K562 (cell line): ENCODE results near the gene TMEM273. TPM values are rescaled to one million over a fixed set of nuclear protein-coding genes. Genes with fewer than 3 reads are reported as not detected.

ENCODE experiments used
- E2F4 ChIP-seq: sonication (generic); formaldehyde crosslinking; IDR thresholded peaks from 2 replicates; pipeline ENCODE4 v1.8.0; 2022; ENCODE audit warnings: mild to moderate bottlenecking, low read depth, missing genetic modification reagents
- JUND ChIP-seq, 2 experiments: IDR thresholded peaks; 2 replicates in 1 of 2; 3 replicates in 1 of 2; pipeline ENCODE4 v1.6.1; 2011; ENCODE audit warnings: borderline replicate concordance in 2 of 2, low read depth in 2 of 2, low read length in 2 of 2, improper control_type of control experiment in 1 of 2, missing biosample characterization in 1 of 2, missing genetic modification characterization in 1 of 2, missing genetic modification reagents in 1 of 2
- NFIC ChIP-seq: fragments of 450-650 bp; IDR thresholded peaks from 2 replicates; pipeline ENCODE4 v1.6.1; 2017; ENCODE audit warnings: mild to moderate bottlenecking, inconsistent platforms
- RREB1 ChIP-seq: fragments of 250-450 bp; sonication (Bioruptor Pico); IDR thresholded peaks from 2 replicates; pipeline ENCODE4 v1.4.0; 2020
- USF1 ChIP-seq: sonication (generic); formaldehyde crosslinking; IDR thresholded peaks from 2 replicates; pipeline ENCODE4 v1.9.0; 2022; ENCODE audit warnings: mild to moderate bottlenecking, missing genetic modification reagents
- ZNF175 ChIP-seq: fragments of 200-800 bp; sonication (Bioruptor generic); IDR thresholded peaks from 2 replicates; pipeline ENCODE4 v1.6.1; 2016; ENCODE audit warnings: low read depth, mild to moderate bottlenecking, missing genetic modification characterization, missing compliant biosample characterization
- ZNF311 ChIP-seq: fragments of 250-450 bp; sonication (Bioruptor Pico); IDR thresholded peaks from 2 replicates; pipeline ENCODE4 v1.4.0; 2020; ENCODE audit warnings: mild to moderate bottlenecking, moderate library complexity
- polyA plus RNA-seq, 8 experiments: library from polyadenylated mRNA; depleted of rRNA in 4 of 8; stranded (reverse) in 5 of 8; unstranded in 3 of 8; fragments of >200 nt; fragmentation: Nextera tagmentation in 2 of 8; fragmentation: Illumina TruSeq in 1 of 8; extraction: Ambion mirVana in 2 of 8; extraction: Trizol in 1 of 8; gene quantifications; 2 replicates each; pipeline versions ENCODE4 v1.2.1 to v1.2.3, GENCODE V29; 2011 to 2014; ENCODE audit warnings: inconsistent platforms in 1 of 8, missing spikeins in 1 of 8
- total RNA-seq, 7 experiments: library from RNA; depleted of rRNA in 6 of 7; stranded (reverse); fragments of >200 nt in 6 of 7; fragmentation: Illumina TruSeq in 2 of 7; extraction: Trizol in 2 of 7; gene quantifications; 2 replicates each; pipeline versions ENCODE4 v1.2.1 to v1.2.3, GENCODE V29; 2011 to 2021; ENCODE audit warnings: low replicate concordance in 1 of 7

TMEM273 gene
- total and polyA plus RNA-seq, 9 of the 15 experiments (the other 6 are each of a cell fraction or from before 2014, with no cell fraction given) = 39.2 to 131 (median 95.6) TPM

- TF ChIP-seq RREB1 (peak; percentile 45; the same call in 1 of the 2 replicates), USF1 (peak; percentile 41; the same call in 1 of the 2 replicates), JUND (IDR thresholded peaks at IDR 0.05; ENCODE audit: borderline replicate concordance, low read depth, low read length) (0 out of 2 replicates have a peak, but pooled peaks have one; percentile 11), JUND (tag; IDR thresholded peaks at IDR 0.05; ENCODE audit: borderline replicate concordance, low read depth, low read length) (no peak; the same call in 2 of the 3 replicates), NFIC (peak; percentile 87), E2F4 (no peak), ZNF175 (CRISPR knock-in tag) (no peak), ZNF311 (CRISPR knock-in tag) (0 out of 2 replicates have a peak, but pooled peaks have one; percentile 21)
- TF ChIP-seq, all 486 proteins: peak for 9
These were observed 20.0 kb downstream of the TMEM273 start (continued) for GRCh38 chr10:49168171-49168540.
